Caco-2 (cell line): Measurements from ENCODE around the gene CREB5. TPM values are rescaled to one million over a fixed set of nuclear protein-coding genes. Genes with fewer than 3 reads are reported as not detected.

ENCODE experiments used
- BruUV-seq: library from RNA; stranded (reverse); fragments of 400-500 nt; replicated peaks from 2 replicates; lab custom pipeline; 2021; lab: Mats Ljungman, UMichigan
- CTCF ChIA-PET: fragments of 300-600 bp; sonication (Branson Sonifier 250); formaldehyde crosslinking; loops from one replicate; lab custom pipeline; 2022; ENCODE audit warnings: antibody characterized with exemption; lab: Charles Lee
- POLR2A ChIA-PET: fragments of 300-600 bp; sonication (Branson Sonifier 250); formaldehyde crosslinking; loops from one replicate; lab custom pipeline; 2022; ENCODE audit warnings: antibody characterized with exemption; lab: Charles Lee
- DNase-seq, 2 experiments: peaks; one replicate each; pipeline versions ENCODE4 v3.0.0 to v3.0.0-alpha.2; 2020 to 2022
- H3K27me3 ChIP-seq: replicated peaks from 2 replicates; pipeline ENCODE4 v1.6.0; 2011; ENCODE audit warnings: low read length; ENCODE audit not compliant: control insufficient read depth, insufficient read depth
- H3K36me3 ChIP-seq: 2 replicates; pipeline ENCODE4 v1.5.1; 2011; ENCODE audit warnings: low read length; ENCODE audit not compliant: control insufficient read depth, insufficient read depth
- H3K4me1 ChIP-seq: fragments of 250-450 bp; sonication (Bioruptor Pico); 2 replicates; pipeline ENCODE4 v1.5.1; 2020; ENCODE audit warnings: mild to moderate bottlenecking
- H3K4me3 ChIP-seq: 2 replicates; pipeline ENCODE4 v1.5.1; 2011; ENCODE audit warnings: low read depth, mild to moderate bottlenecking, control low read depth, low read length
- H3K9me3 ChIP-seq: fragments of 250-450 bp; sonication (Bioruptor Pico); 2 replicates; pipeline ENCODE4 v1.5.1; 2020; ENCODE audit warnings: mild to moderate bottlenecking, moderate library complexity
- H3K27ac Mint-ChIP-seq: one replicate; pipeline ENCODE4 v1.8.0; 2022; ENCODE audit warnings: mixed read lengths; ENCODE audit not compliant: unreplicated experiment
- H3K27me3 Mint-ChIP-seq: one replicate; pipeline ENCODE4 v1.8.0; 2022; ENCODE audit warnings: mixed read lengths; ENCODE audit not compliant: insufficient read depth, unreplicated experiment
- H3K36me3 Mint-ChIP-seq: one replicate; pipeline ENCODE4 v1.8.0; 2022; ENCODE audit warnings: mild to moderate bottlenecking, mixed read lengths; ENCODE audit not compliant: insufficient read depth, unreplicated experiment
- H3K4me1 Mint-ChIP-seq: one replicate; pipeline ENCODE4 v1.8.0; 2022; ENCODE audit warnings: low read depth, mixed read lengths; ENCODE audit not compliant: unreplicated experiment
- H3K4me3 Mint-ChIP-seq: one replicate; pipeline ENCODE4 v1.8.0; 2022; ENCODE audit warnings: mild to moderate bottlenecking, moderate library complexity, mixed read lengths; ENCODE audit not compliant: unreplicated experiment
- H3K9me3 Mint-ChIP-seq: one replicate; pipeline ENCODE4 v1.8.0; 2022; ENCODE audit warnings: mixed read lengths; ENCODE audit not compliant: unreplicated experiment
- CTCF ChIP-seq, 2 experiments: fragments of 200-600 bp in 1 of 2; IDR thresholded peaks; 1 replicate in 1 of 2; 2 replicates in 1 of 2; pipeline versions ENCODE4 v1.5.1 to v1.8.0; 2011 to 2022; ENCODE audit warnings: antibody characterized with exemption in 1 of 2, control low read depth in 1 of 2, inconsistent platforms in 1 of 2, low read depth in 1 of 2, low read length in 1 of 2, mild to moderate bottlenecking in 1 of 2, moderate library complexity in 1 of 2; ENCODE audit not compliant: insufficient read depth in 1 of 2, severe bottlenecking in 1 of 2, unreplicated experiment in 1 of 2
- intact Hi-C: fragments of 100-400 bp; cut with micrococcal nuclease; formaldehyde crosslinking; loops from one replicate; pipeline ENCODE4 v1.10.0; 2022; ENCODE audit not compliant: unreplicated experiment
- total RNA-seq: library from RNA; stranded (reverse); gene quantifications from 2 replicates; pipeline ENCODE4 v1.2.3, GENCODE V29; 2022

CREB5 gene
- total RNA-seq, 1 experiment from 2014 or later: 9.1 TPM

GRCh38 chr7:28477041-28477442, 64.7 kb downstream of the CREB5 start:
- peaks cover 7% of the 10 kb centered on the region for H3K36me3 Mint-ChIP-seq
- no peaks in the 10 kb centered on the region for H3K36me3 ChIP-seq
- peak overlapping the region; percentile 58 for H3K27ac Mint-ChIP-seq
- ChIA-PET POLR2A (no interaction called here), CTCF (no interaction called here)
- TF ChIP-seq CTCF (IDR thresholded peaks at IDR 0.05; ENCODE audit: insufficient read depth in 1 of 2, low read depth in 1 of 2, low read length in 1 of 2, severe bottlenecking in 1 of 2, unreplicated experiment in 1 of 2): no peak
- H3K4me1 ChIP-seq: peaks cover 47% of the 10 kb centered on the region
- no peak for DNase-seq
- no peak overlapping the region for H3K4me3 Mint-ChIP-seq
- no TSS peak for BruUV-seq
- H3K4me3 ChIP-seq: no peak overlapping the region
- no peaks in the 10 kb centered on the region for H3K27me3 Mint-ChIP-seq
- intact Hi-C loops: loop anchor here (10.0 kb wide), 1 partner anchor 58 kb away; no protein-coding TSS in a partner anchor
- H3K27me3 ChIP-seq: no peaks in the 10 kb centered on the region
- no peaks in the 10 kb centered on the region for H3K9me3 ChIP-seq
- H3K4me1 Mint-ChIP-seq: peaks cover 36% of the 10 kb centered on the region
- H3K9me3 Mint-ChIP-seq: no peaks in the 10 kb centered on the region

GRCh38 chr7:28478656-28479055, 66.3 kb downstream of the CREB5 start:
- H3K9me3 ChIP-seq: no peaks in the 10 kb centered on the region
- H3K4me3 Mint-ChIP-seq: no peak overlapping the region
- no peaks in the 10 kb centered on the region for H3K36me3 ChIP-seq
- ChIA-PET CTCF (no interaction called here), POLR2A (interaction anchor here (0.5 kb wide), 1 partner anchor 1412 kb away, joined by 3 read pairs; no protein-coding TSS in a partner anchor)
- no TSS peak for BruUV-seq
- no peaks in the 10 kb centered on the region for H3K27me3 ChIP-seq
- H3K36me3 Mint-ChIP-seq: peaks cover 7% of the 10 kb centered on the region
- TF ChIP-seq CTCF (IDR thresholded peaks at IDR 0.05; ENCODE audit: insufficient read depth in 1 of 2, low read depth in 1 of 2, low read length in 1 of 2, severe bottlenecking in 1 of 2, unreplicated experiment in 1 of 2): no peak
- no peaks in the 10 kb centered on the region for H3K9me3 Mint-ChIP-seq
- H3K4me1 ChIP-seq: peaks cover 49% of the 10 kb centered on the region
- no peak for DNase-seq
- no peak overlapping the region for H3K27ac Mint-ChIP-seq
- H3K4me3 ChIP-seq: no peak overlapping the region
- peaks cover 31% of the 10 kb centered on the region for H3K4me1 Mint-ChIP-seq
- no peaks in the 10 kb centered on the region for H3K27me3 Mint-ChIP-seq
- intact Hi-C loops: loop anchor here (10.0 kb wide), 1 partner anchor 56 kb away; no protein-coding TSS in a partner anchor

GRCh38 chr7:28479507-28479947, 67.2 kb downstream of the CREB5 start:
- Histone ChIP-seq H3K27me3 (no peaks in the 10 kb centered on the region), H3K4me3 (no peak overlapping the region), H3K9me3 (no peaks in the 10 kb centered on the region), H3K4me1 (peaks cover 41% of the 10 kb centered on the region), H3K36me3 (no peaks in the 10 kb centered on the region)
- Mint-ChIP-seq H3K27ac (no peak overlapping the region), H3K36me3 (peaks cover 7% of the 10 kb centered on the region), H3K4me3 (no peak overlapping the region), H3K4me1 (peaks cover 22% of the 10 kb centered on the region), H3K27me3 (no peaks in the 10 kb centered on the region), H3K9me3 (no peaks in the 10 kb centered on the region)
- intact Hi-C loops: loop anchor here (10.0 kb wide), 1 partner anchor 55 kb away; no protein-coding TSS in a partner anchor
- no peak for DNase-seq
- TF ChIP-seq CTCF (IDR thresholded peaks at IDR 0.05; ENCODE audit: insufficient read depth in 1 of 2, low read depth in 1 of 2, low read length in 1 of 2, severe bottlenecking in 1 of 2, unreplicated experiment in 1 of 2): no peak
- POLR2A ChIA-PET: no interaction called here
- no TSS peak for BruUV-seq
- CTCF ChIA-PET: no interaction called here
